ENCODE data around the gene CDH7.

DNA sequence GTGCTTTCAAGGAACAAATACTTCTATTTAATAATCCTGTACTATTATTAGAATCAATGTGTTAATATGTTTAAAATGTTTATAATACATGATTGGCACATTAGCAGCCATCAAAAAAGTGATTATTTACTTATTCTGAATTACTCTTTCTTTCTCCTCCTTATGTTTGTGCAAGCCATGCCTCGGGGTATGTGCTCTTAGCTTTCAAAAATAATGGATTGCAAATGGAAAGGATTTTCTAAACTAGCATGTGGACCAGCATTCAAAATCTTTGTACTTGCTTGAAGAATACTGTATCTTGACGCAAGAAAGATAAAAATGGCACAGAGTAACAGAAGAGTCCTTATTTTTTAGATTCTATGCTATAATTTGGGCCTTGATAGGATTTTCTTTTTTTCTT lies 156.5 kb downstream of the CDH7 start:
- TF ChIP-seq EZH2 (IDR thresholded peaks at IDR 0.05; ENCODE audit: low read depth) = no peak
- TF ChIP-seq, protein P1, sequence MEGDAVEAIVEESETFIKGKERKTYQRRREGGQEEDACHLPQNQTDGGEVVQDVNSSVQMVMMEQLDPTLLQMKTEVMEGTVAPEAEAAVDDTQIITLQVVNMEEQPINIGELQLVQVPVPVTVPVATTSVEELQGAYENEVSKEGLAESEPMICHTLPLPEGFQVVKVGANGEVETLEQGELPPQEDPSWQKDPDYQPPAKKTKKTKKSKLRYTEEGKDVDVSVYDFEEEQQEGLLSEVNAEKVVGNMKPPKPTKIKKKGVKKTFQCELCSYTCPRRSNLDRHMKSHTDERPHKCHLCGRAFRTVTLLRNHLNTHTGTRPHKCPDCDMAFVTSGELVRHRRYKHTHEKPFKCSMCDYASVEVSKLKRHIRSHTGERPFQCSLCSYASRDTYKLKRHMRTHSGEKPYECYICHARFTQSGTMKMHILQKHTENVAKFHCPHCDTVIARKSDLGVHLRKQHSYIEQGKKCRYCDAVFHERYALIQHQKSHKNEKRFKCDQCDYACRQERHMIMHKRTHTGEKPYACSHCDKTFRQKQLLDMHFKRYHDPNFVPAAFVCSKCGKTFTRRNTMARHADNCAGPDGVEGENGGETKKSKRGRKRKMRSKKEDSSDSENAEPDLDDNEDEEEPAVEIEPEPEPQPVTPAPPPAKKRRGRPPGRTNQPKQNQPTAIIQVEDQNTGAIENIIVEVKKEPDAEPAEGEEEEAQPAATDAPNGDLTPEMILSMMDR (conservative IDR thresholded peaks at IDR 0.05) = no peak

Measured in PC-9 (cell line).